Gastrocnemius medialis (tissue), 4 donors: Measurements from ENCODE around the gene SIL1. TPM values are rescaled to one million over a fixed set of nuclear protein-coding genes. Genes with fewer than 3 reads are reported as not detected.

ENCODE experiments used
- ATAC-seq, 2 donors: fragments of 150-250 bp; one replicate each; pipeline ENCODE4 v1.9.1; 2016
- DNase-seq, 2 donors: peaks; one replicate each; pipeline ENCODE4 v3.0.0-alpha.2; 2019
- H3K27ac ChIP-seq, 4 donors: fragments of 200-600 bp; sonication (generic); 1 replicate in 1 of 4; 2 replicates in 3 of 4; pipeline ENCODE4 v1.5.1; 2016 to 2018; ENCODE audit warnings: mild to moderate bottlenecking in 2 of 4, moderate library complexity in 1 of 4
- H3K27me3 ChIP-seq, 3 donors: fragments of 200-600 bp; sonication (generic) in 2 of 3; 1 replicate in 1 of 3; 2 replicates in 2 of 3; pipeline versions ENCODE4 v1.5.1 to v1.6.0; 2016 to 2019; ENCODE audit warnings: mild to moderate bottlenecking in 1 of 3, moderate library complexity in 1 of 3
- H3K36me3 ChIP-seq, 2 donors: fragments of 200-600 bp; sonication (generic) in 1 of 2; one replicate each; pipeline ENCODE4 v1.5.1; 2017 to 2018
- H3K4me1 ChIP-seq, 2 donors: fragments of 200-600 bp; sonication (generic) in 1 of 2; one replicate each; pipeline ENCODE4 v1.5.1; 2016 to 2017; ENCODE audit warnings: mild to moderate bottlenecking in 2 of 2
- H3K4me3 ChIP-seq, 4 donors: fragments of 200-600 bp; sonication (generic) in 3 of 4; 1 replicate in 1 of 4; 2 replicates in 3 of 4; pipeline ENCODE4 v1.5.1; 2016 to 2019; ENCODE audit warnings: mild to moderate bottlenecking in 2 of 4
- H3K9me3 ChIP-seq, 3 donors: fragments of 200-600 bp; sonication (generic) in 2 of 3; 1 replicate in 1 of 3; 2 replicates in 2 of 3; pipeline ENCODE4 v1.5.1; 2016 to 2019
- POLR2A ChIP-seq, 2 donors: fragments of 450-650 bp; IDR thresholded peaks; one replicate each; pipeline ENCODE4 v1.6.1; 2017; ENCODE audit warnings: antibody characterized with exemption in 2 of 2, mild to moderate bottlenecking in 2 of 2, moderate library complexity in 2 of 2
- in situ Hi-C, 4 donors: fragments of 200-750 bp; cut with MboI; loops; one replicate each; pipeline versions ENCODE4 v1.15.0 to v1.8.0; 2017; ENCODE audit warnings: low sequenced_read_pairs in 4 of 4
- intact Hi-C: fragments of 100-400 bp; cut with DNase I; formaldehyde crosslinking; loops from one replicate; pipeline ENCODE4 v1.15.1; 2023; ENCODE audit warnings: low total_unique reads
- total RNA-seq, 4 donors: library from RNA; depleted of rRNA; stranded (reverse); fragments of >200 nt; gene quantifications; one replicate each; pipeline versions ENCODE4 v1.1.0 to v1.2.3, GENCODE V29; 2016
- TF ChIP-seq, protein P1 (sequence below), 5 experiments: fragments of 450-650 bp in 3 of 5; fragments of 200-600 bp in 2 of 5; sonication (generic) in 2 of 5; IDR thresholded peaks in 4 of 5; conservative IDR thresholded peaks in 1 of 5; 1 replicate in 4 of 5; 2 replicates in 1 of 5; pipeline ENCODE4 v1.5.1; 2016 to 2019; ENCODE audit warnings: antibody characterized with exemption in 5 of 5, mild to moderate bottlenecking in 3 of 5, moderate library complexity in 3 of 5

SIL1 gene
- total RNA-seq, 4 donors from 2014 or later = 36.6 to 52.6 (median 48.2) TPM

DNA sequence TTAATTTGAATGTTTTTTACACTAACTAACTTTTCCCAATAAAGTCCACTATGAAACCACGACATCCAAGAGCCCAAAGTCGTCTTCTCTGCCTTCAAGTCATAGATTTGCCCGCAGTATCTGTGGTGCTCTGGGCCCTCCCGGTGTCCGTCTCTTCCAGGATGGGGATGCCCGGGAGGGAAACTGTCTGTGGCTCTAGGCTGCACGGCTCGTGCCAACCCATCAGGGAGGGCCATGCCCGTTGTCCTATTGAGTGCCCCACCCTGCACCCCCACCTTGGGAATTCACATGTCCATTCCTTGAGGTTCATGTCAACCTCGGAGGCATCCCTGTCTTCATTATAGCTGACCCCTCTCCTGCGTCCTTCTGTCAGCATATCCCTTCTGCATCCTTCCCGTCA is 263.2 kb downstream of the SIL1 start:
- Histone ChIP-seq H3K27me3 (no peaks in the 10 kb centered on the region), H3K4me1 (peaks cover 0 to 10% of the 10 kb centered on the region in 2 donors), H3K36me3 (peaks cover 0 to 58% of the 10 kb centered on the region in 2 donors), H3K27ac (peak overlapping the region in 2 of 4 donors; percentile 70 to 74), H3K4me3 (no peak overlapping the region), H3K9me3 (no peaks in the 10 kb centered on the region)
- intact Hi-C loops (no loop called here), in situ Hi-C loops (no loop called here)
- no peak for TF ChIP-seq POLR2A (IDR thresholded peaks at IDR 0.05)
- TF ChIP-seq, protein P1, sequence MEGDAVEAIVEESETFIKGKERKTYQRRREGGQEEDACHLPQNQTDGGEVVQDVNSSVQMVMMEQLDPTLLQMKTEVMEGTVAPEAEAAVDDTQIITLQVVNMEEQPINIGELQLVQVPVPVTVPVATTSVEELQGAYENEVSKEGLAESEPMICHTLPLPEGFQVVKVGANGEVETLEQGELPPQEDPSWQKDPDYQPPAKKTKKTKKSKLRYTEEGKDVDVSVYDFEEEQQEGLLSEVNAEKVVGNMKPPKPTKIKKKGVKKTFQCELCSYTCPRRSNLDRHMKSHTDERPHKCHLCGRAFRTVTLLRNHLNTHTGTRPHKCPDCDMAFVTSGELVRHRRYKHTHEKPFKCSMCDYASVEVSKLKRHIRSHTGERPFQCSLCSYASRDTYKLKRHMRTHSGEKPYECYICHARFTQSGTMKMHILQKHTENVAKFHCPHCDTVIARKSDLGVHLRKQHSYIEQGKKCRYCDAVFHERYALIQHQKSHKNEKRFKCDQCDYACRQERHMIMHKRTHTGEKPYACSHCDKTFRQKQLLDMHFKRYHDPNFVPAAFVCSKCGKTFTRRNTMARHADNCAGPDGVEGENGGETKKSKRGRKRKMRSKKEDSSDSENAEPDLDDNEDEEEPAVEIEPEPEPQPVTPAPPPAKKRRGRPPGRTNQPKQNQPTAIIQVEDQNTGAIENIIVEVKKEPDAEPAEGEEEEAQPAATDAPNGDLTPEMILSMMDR (IDR thresholded peaks at IDR 0.05 in 4 of 5, conservative IDR thresholded peaks at IDR 0.05 in 1 of 5) = no peak
- no peak for ATAC-seq
- DNase-seq = no peak

- Histone ChIP-seq H3K27ac (peak overlapping the region in 2 of 4 donors; percentile 6 to 41), H3K27me3 (no peaks in the 10 kb centered on the region), H3K9me3 (no peaks in the 10 kb centered on the region), H3K4me1 (peaks cover 0 to 10% of the 10 kb centered on the region in 2 donors), H3K4me3 (no peak overlapping the region), H3K36me3 (peaks cover 0 to 70% of the 10 kb centered on the region in 2 donors)
- TF ChIP-seq, protein P1 (IDR thresholded peaks at IDR 0.05 in 4 of 5, conservative IDR thresholded peaks at IDR 0.05 in 1 of 5) = no peak
- TF ChIP-seq POLR2A (IDR thresholded peaks at IDR 0.05) = no peak
- intact Hi-C loops (no loop called here), in situ Hi-C loops (no loop called here)
- no peak for DNase-seq
- ATAC-seq = no peak
Observed at GRCh38 chr5:138933522-138934290, 264.5 kb downstream of the SIL1 start.

DNA sequence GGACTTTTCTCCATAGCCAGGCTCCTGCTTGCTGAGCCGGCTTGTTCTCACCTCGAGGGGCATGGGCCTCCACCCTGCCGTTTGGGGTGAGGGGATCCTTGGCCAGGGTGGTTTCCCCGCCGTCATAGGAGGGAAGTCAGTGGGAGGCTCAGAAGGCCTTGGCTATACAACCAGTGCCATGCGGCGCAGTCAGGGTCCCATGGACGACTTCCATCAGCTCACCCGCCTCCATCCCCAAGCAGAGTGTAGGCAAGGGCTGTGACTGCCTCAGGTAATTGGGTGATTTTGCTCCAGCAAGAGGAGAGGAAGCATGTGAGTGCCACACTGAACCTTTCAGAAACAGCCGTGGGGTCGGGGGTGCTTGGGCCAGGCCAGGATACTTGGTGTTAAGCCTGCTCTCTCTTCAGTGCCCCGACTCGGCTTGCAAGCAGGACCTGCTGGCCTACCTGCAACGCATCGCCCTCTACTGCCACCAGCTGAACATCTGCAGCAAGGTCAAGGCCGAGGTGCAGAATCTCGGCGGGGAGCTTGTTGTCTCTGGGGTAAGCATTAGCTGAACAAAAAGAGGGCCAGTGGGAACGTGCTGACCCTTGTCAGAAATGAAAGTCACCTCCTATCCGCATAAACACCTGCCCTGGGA is 265.9 kb downstream of the SIL1 start:
- Histone ChIP-seq H3K4me3 (no peak overlapping the region), H3K36me3 (peaks cover 0 to 71% of the 10 kb centered on the region in 2 donors), H3K27me3 (no peaks in the 10 kb centered on the region), H3K4me1 (peaks cover 8 to 19% of the 10 kb centered on the region in 2 donors), H3K27ac (no peak overlapping the region), H3K9me3 (no peaks in the 10 kb centered on the region)
- ATAC-seq (no peak), DNase-seq (no peak)
- TF ChIP-seq, protein P1 (IDR thresholded peaks at IDR 0.05 in 4 of 5, conservative IDR thresholded peaks at IDR 0.05 in 1 of 5) = no peak
- TF ChIP-seq POLR2A (IDR thresholded peaks at IDR 0.05) = no peak
- in situ Hi-C loops = no loop called here
- intact Hi-C loops = no loop called here

GRCh38 chr5:138930371-138931097 is 267.6 kb downstream of the SIL1 start:
- Histone ChIP-seq H3K27ac (no peak overlapping the region), H3K4me3 (no peak overlapping the region), H3K9me3 (no peaks in the 10 kb centered on the region), H3K27me3 (no peaks in the 10 kb centered on the region), H3K36me3 (peaks cover 0 to 85% of the 10 kb centered on the region in 2 donors), H3K4me1 (peaks cover 8 to 9% of the 10 kb centered on the region in 2 donors)
- intact Hi-C loops = no loop called here
- in situ Hi-C loops = no loop called here
- TF ChIP-seq POLR2A (IDR thresholded peaks at IDR 0.05) = no peak
- DNase-seq = no peak
- ATAC-seq = no peak

DNA sequence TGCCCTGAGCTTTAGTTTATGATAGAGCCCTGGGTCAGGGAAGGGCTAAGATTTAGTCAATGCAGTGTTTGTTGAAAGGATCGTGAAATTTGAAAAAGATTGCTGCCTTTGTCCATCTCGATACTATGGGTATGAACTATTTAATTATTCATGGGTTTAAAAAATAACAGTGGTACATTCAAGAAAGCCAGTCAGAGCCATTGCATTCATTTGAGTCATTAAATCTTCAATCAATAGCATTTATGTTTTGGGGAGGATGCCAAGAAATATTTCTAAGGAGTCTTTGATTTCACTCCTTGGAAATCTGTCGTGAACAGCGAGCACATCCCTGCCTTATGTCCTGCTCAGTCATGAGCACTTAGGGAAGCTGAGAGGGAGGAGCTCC is 268.6 kb downstream of the SIL1 start:
- intact Hi-C loops = no loop called here
- ATAC-seq (no peak), DNase-seq (no peak)
- in situ Hi-C loops = no loop called here
- Histone ChIP-seq H3K27ac (no peak overlapping the region), H3K4me1 (peaks cover 8 to 9% of the 10 kb centered on the region in 2 donors), H3K9me3 (no peaks in the 10 kb centered on the region), H3K36me3 (peaks cover 0 to 85% of the 10 kb centered on the region in 2 donors), H3K4me3 (no peak overlapping the region), H3K27me3 (no peaks in the 10 kb centered on the region)
- TF ChIP-seq POLR2A (IDR thresholded peaks at IDR 0.05) = no peak
- TF ChIP-seq, protein P1 (IDR thresholded peaks at IDR 0.05 in 4 of 5, conservative IDR thresholded peaks at IDR 0.05 in 1 of 5) = no peak
